ENCODE measurements around the gene ZNF609. TPM values are rescaled to one million over a fixed set of nuclear protein-coding genes. Genes with fewer than 3 reads are reported as not detected.

Gene ZNF609
- total RNA-seq, 5 donors from 2014 or later (not counting 1 experiment from before 2014, with no cell fraction given), result 52.7 to 81.8 (median 59.3) TPM

- Histone ChIP-seq H3K27ac (ENCODE audit: low read length) (no peak overlapping the region), H3K4me1 (ENCODE audit: control insufficient read depth in 1 of 2, extremely low read depth in 1 of 2, insufficient read depth in 2 of 2, low read length in 2 of 2) (peaks cover 8 to 9% of the 10 kb centered on the region in 2 experiments), H3K4me3 (ENCODE audit: control insufficient read depth in 1 of 2, extremely low read depth in 1 of 2, low read length in 1 of 2) (no peak overlapping the region), H3K9me3 (no peaks in the 10 kb centered on the region), H3K27me3 (replicated peaks in 1 of 2; ENCODE audit: control insufficient read depth in 2 of 2, extremely low read depth in 1 of 2, insufficient read depth in 2 of 2, low read length in 1 of 2) (no peaks in the 10 kb centered on the region), H3K36me3 (ENCODE audit: control insufficient read depth in 2 of 2, extremely low read depth in 1 of 2, insufficient read depth in 1 of 2, low read length in 1 of 2) (peaks cover 2 to 4% of the 10 kb centered on the region in 2 donors)
- DNase-seq (no peak), ATAC-seq (replicated peaks in 1 of 4) (no peak)
- Mint-ChIP-seq H3K4me3 (no peak overlapping the region), H3K27me3 (no peaks in the 10 kb centered on the region), H3K9me3 (no peaks in the 10 kb centered on the region), H3K36me3 (peaks cover 22% of the 10 kb centered on the region), H3K27ac (peak overlapping the region in 1 of 2 donors; percentile 48), H3K4me1 (peaks cover 53 to 62% (median 55%) of the 10 kb centered on the region in 3 donors)
- POLR2A ChIA-PET, result no interaction called here
- CTCF ChIA-PET, result interaction anchor here in 1 of 2 donors (0.5 kb wide), 1 partner anchor 388 kb away, joined by 4 read pairs; no protein-coding TSS in a partner anchor
- WGBS (ENCODE audit: insufficient coverage), result 93% methylated on average over 2 of the region's 4 CpGs
Observed at GRCh38 chr15:64472161-64472560, 11.8 kb downstream of the ZNF609 start.

- POLR2A ChIA-PET, result interaction anchor here in 1 of 2 donors (0.6 kb wide), 1 partner anchor 87 kb away, joined by 3 read pairs; no protein-coding TSS in a partner anchor
Observed at GRCh38 chr15:64474846-64475245, 14.5 kb downstream of the ZNF609 start.

GRCh38 chr15:64476550-64476949 lies 16.2 kb downstream of the ZNF609 start:
- Histone ChIP-seq H3K27ac (ENCODE audit: low read length) (peak overlapping the region; percentile 14), H3K9me3 (no peaks in the 10 kb centered on the region), H3K27me3 (replicated peaks in 1 of 2; ENCODE audit: control insufficient read depth in 2 of 2, extremely low read depth in 1 of 2, insufficient read depth in 2 of 2, low read length in 1 of 2) (no peaks in the 10 kb centered on the region), H3K4me1 (ENCODE audit: control insufficient read depth in 1 of 2, extremely low read depth in 1 of 2, insufficient read depth in 2 of 2, low read length in 2 of 2) (peaks cover 8 to 9% of the 10 kb centered on the region in 2 experiments), H3K4me3 (ENCODE audit: control insufficient read depth in 1 of 2, extremely low read depth in 1 of 2, low read length in 1 of 2) (no peak overlapping the region), H3K36me3 (ENCODE audit: control insufficient read depth in 2 of 2, extremely low read depth in 1 of 2, insufficient read depth in 1 of 2, low read length in 1 of 2) (peaks cover 0 to 3% of the 10 kb centered on the region in 2 donors)
- POLR2A ChIA-PET, result interaction anchor here (0.6 to 0.9 kb wide), 3 partner anchors 38 to 853 kb away, joined by 3 to 6 read pairs (median 4); no protein-coding TSS in a partner anchor
- ATAC-seq (replicated peaks in 1 of 4) (peak in 3 of 4 experiments; percentile 27 to 69 (median 40)), DNase-seq (peak in 1 of 35 experiments; percentile 17)
- Mint-ChIP-seq H3K27ac (peak overlapping the region; percentile 56 to 89), H3K27me3 (no peaks in the 10 kb centered on the region), H3K4me1 (peaks cover 47 to 62% (median 53%) of the 10 kb centered on the region in 3 donors), H3K9me3 (no peaks in the 10 kb centered on the region), H3K36me3 (peaks cover 16% of the 10 kb centered on the region), H3K4me3 (peak overlapping the region in 1 of 3 donors; percentile 54)
- no CpG with 5 or more reads among the region's 1 CpG for WGBS (ENCODE audit: insufficient coverage)
- CTCF ChIA-PET, result interaction anchor here in 1 of 2 donors (0.7 kb wide), 1 partner anchor 32 kb away, joined by 3 read pairs; no protein-coding TSS in a partner anchor

More at GRCh38 chr15:64474846-64475245, 14.5 kb downstream of the ZNF609 start:
- ATAC-seq (replicated peaks in 1 of 4) (no peak), DNase-seq (no peak)
- no peaks in the 10 kb centered on the region for H3K9me3 Mint-ChIP-seq
- H3K27ac ChIP-seq (ENCODE audit: low read length), result no peak overlapping the region
- peaks cover 15% of the 10 kb centered on the region for H3K36me3 Mint-ChIP-seq
- no peak overlapping the region for H3K4me3 ChIP-seq (ENCODE audit: control insufficient read depth in 1 of 2, extremely low read depth in 1 of 2, low read length in 1 of 2)
- peaks cover 8 to 9% of the 10 kb centered on the region in 2 experiments for H3K4me1 ChIP-seq (ENCODE audit: control insufficient read depth in 1 of 2, extremely low read depth in 1 of 2, insufficient read depth in 2 of 2, low read length in 2 of 2)
- no peaks in the 10 kb centered on the region for H3K27me3 Mint-ChIP-seq
- H3K4me3 Mint-ChIP-seq, result no peak overlapping the region
- peaks cover 42 to 56% (median 48%) of the 10 kb centered on the region in 3 donors for H3K4me1 Mint-ChIP-seq
- WGBS (ENCODE audit: insufficient coverage), result no CpG with 5 or more reads among the region's 2 CpGs
- peaks cover 0 to 4% of the 10 kb centered on the region in 2 donors for H3K36me3 ChIP-seq (ENCODE audit: control insufficient read depth in 2 of 2, extremely low read depth in 1 of 2, insufficient read depth in 1 of 2, low read length in 1 of 2)
- peak overlapping the region in 1 of 2 donors; percentile 17 for H3K27ac Mint-ChIP-seq
- H3K27me3 ChIP-seq (replicated peaks in 1 of 2; ENCODE audit: control insufficient read depth in 2 of 2, extremely low read depth in 1 of 2, insufficient read depth in 2 of 2, low read length in 1 of 2), result no peaks in the 10 kb centered on the region
- CTCF ChIA-PET, result no interaction called here
- no peaks in the 10 kb centered on the region for H3K9me3 ChIP-seq

- H3K36me3 ChIP-seq (ENCODE audit: control insufficient read depth in 2 of 2, extremely low read depth in 1 of 2, insufficient read depth in 1 of 2, low read length in 1 of 2), result no peaks in the 10 kb centered on the region
Observed at GRCh38 chr15:64478863-64479262, 18.5 kb downstream of the ZNF609 start.

GRCh38 chr15:64480891-64481290 lies 20.5 kb downstream of the ZNF609 start:
- H3K9me3 ChIP-seq, result no peaks in the 10 kb centered on the region
- ATAC-seq (replicated peaks in 1 of 4) (no peak), DNase-seq (no peak)
- H3K4me1 ChIP-seq (ENCODE audit: control insufficient read depth in 1 of 2, extremely low read depth in 1 of 2, insufficient read depth in 2 of 2, low read length in 2 of 2), result peaks cover 8 to 9% of the 10 kb centered on the region in 2 experiments
- no peak overlapping the region for H3K27ac ChIP-seq (ENCODE audit: low read length)
- no peak overlapping the region for H3K4me3 ChIP-seq (ENCODE audit: control insufficient read depth in 1 of 2, extremely low read depth in 1 of 2, low read length in 1 of 2)
- no peaks in the 10 kb centered on the region for H3K27me3 Mint-ChIP-seq
- peaks cover 10% of the 10 kb centered on the region for H3K36me3 Mint-ChIP-seq
- H3K4me1 Mint-ChIP-seq, result peaks cover 42 to 48% (median 44%) of the 10 kb centered on the region in 3 donors
- H3K9me3 Mint-ChIP-seq, result no peaks in the 10 kb centered on the region
- peak overlapping the region in 1 of 2 donors; percentile 24 for H3K27ac Mint-ChIP-seq
- no peaks in the 10 kb centered on the region for H3K36me3 ChIP-seq (ENCODE audit: control insufficient read depth in 2 of 2, extremely low read depth in 1 of 2, insufficient read depth in 1 of 2, low read length in 1 of 2)
- WGBS (ENCODE audit: insufficient coverage), result no CpG with 5 or more reads among the region's 4 CpGs
- H3K27me3 ChIP-seq (replicated peaks in 1 of 2; ENCODE audit: control insufficient read depth in 2 of 2, extremely low read depth in 1 of 2, insufficient read depth in 2 of 2, low read length in 1 of 2), result no peaks in the 10 kb centered on the region
- POLR2A ChIA-PET, result no interaction called here
- CTCF ChIA-PET, result interaction anchor here in 1 of 2 donors (0.7 kb wide), 1 partner anchor 36 kb away, joined by 5 read pairs; no protein-coding TSS in a partner anchor
- H3K4me3 Mint-ChIP-seq, result peak overlapping the region in 1 of 3 donors; percentile 34

More at GRCh38 chr15:64478863-64479262, 18.5 kb downstream of the ZNF609 start:
- no peaks in the 10 kb centered on the region for H3K9me3 Mint-ChIP-seq
- H3K27ac ChIP-seq (ENCODE audit: low read length), result no peak overlapping the region
- POLR2A ChIA-PET, result no interaction called here
- no peaks in the 10 kb centered on the region for H3K9me3 ChIP-seq
- CTCF ChIA-PET, result interaction anchor here in 1 of 2 donors (0.6 kb wide), 1 partner anchor 120 kb away, joined by 5 read pairs; no protein-coding TSS in a partner anchor
- H3K4me1 Mint-ChIP-seq, result peaks cover 47 to 55% (median 51%) of the 10 kb centered on the region in 3 donors
- ATAC-seq (replicated peaks in 1 of 4) (no peak), DNase-seq (no peak)
- H3K27me3 Mint-ChIP-seq, result no peaks in the 10 kb centered on the region
- no peaks in the 10 kb centered on the region for H3K27me3 ChIP-seq (replicated peaks in 1 of 2; ENCODE audit: control insufficient read depth in 2 of 2, extremely low read depth in 1 of 2, insufficient read depth in 2 of 2, low read length in 1 of 2)
- peak overlapping the region in 1 of 2 donors; percentile 17 for H3K27ac Mint-ChIP-seq
- WGBS (ENCODE audit: insufficient coverage), result no CpG with 5 or more reads among the region's 1 CpG
- H3K4me3 ChIP-seq (ENCODE audit: control insufficient read depth in 1 of 2, extremely low read depth in 1 of 2, low read length in 1 of 2), result no peak overlapping the region
- no peak overlapping the region for H3K4me3 Mint-ChIP-seq
- H3K4me1 ChIP-seq (ENCODE audit: control insufficient read depth in 1 of 2, extremely low read depth in 1 of 2, insufficient read depth in 2 of 2, low read length in 2 of 2), result peaks cover 8 to 9% of the 10 kb centered on the region in 2 experiments
- peaks cover 12% of the 10 kb centered on the region for H3K36me3 Mint-ChIP-seq

GRCh38 chr15:64483749-64484148 lies 23.4 kb downstream of the ZNF609 start:
- CTCF ChIA-PET, result no interaction called here
- no peaks in the 10 kb centered on the region for H3K36me3 ChIP-seq (ENCODE audit: control insufficient read depth in 2 of 2, extremely low read depth in 1 of 2, insufficient read depth in 1 of 2, low read length in 1 of 2)
- H3K4me3 Mint-ChIP-seq, result no peak overlapping the region
- no peaks in the 10 kb centered on the region for H3K27me3 ChIP-seq (replicated peaks in 1 of 2; ENCODE audit: control insufficient read depth in 2 of 2, extremely low read depth in 1 of 2, insufficient read depth in 2 of 2, low read length in 1 of 2)
- no peaks in the 10 kb centered on the region for H3K27me3 Mint-ChIP-seq
- H3K27ac Mint-ChIP-seq, result peak overlapping the region in 1 of 2 donors; percentile 40
- H3K27ac ChIP-seq (ENCODE audit: low read length), result no peak overlapping the region
- DNase-seq, result no peak
- no peak for ATAC-seq (replicated peaks in 1 of 4)
- H3K9me3 Mint-ChIP-seq, result no peaks in the 10 kb centered on the region
- H3K9me3 ChIP-seq, result no peaks in the 10 kb centered on the region
- peaks cover 0 to 4% of the 10 kb centered on the region in 2 experiments for H3K4me1 ChIP-seq (ENCODE audit: control insufficient read depth in 1 of 2, extremely low read depth in 1 of 2, insufficient read depth in 2 of 2, low read length in 2 of 2)
- H3K36me3 Mint-ChIP-seq, result peaks cover 21% of the 10 kb centered on the region
- POLR2A ChIA-PET, result interaction anchor here in 1 of 2 donors (0.5 kb wide), 1 partner anchor 113 kb away, joined by 7 read pairs; no protein-coding TSS in a partner anchor
- H3K4me3 ChIP-seq (ENCODE audit: control insufficient read depth in 1 of 2, extremely low read depth in 1 of 2, low read length in 1 of 2), result no peak overlapping the region
- peaks cover 27 to 38% (median 37%) of the 10 kb centered on the region in 3 donors for H3K4me1 Mint-ChIP-seq
